DMS153 treated with DMSO at 0.1 percent for 48 hours (cell line): ENCODE results near the gene KIF26B.
"Not testable (repeated sequence)": the region's sequence is repeated elsewhere in the genome, so short reads cannot be mapped to it uniquely, and the experiment has no call there.

Experiments
- DNase-seq: peaks from one replicate; lab custom pipeline; 2025; ENCODE audit not compliant: unreplicated experiment; lab: John Stamatoyannopoulos, UW

KIF26B gene

DNA sequence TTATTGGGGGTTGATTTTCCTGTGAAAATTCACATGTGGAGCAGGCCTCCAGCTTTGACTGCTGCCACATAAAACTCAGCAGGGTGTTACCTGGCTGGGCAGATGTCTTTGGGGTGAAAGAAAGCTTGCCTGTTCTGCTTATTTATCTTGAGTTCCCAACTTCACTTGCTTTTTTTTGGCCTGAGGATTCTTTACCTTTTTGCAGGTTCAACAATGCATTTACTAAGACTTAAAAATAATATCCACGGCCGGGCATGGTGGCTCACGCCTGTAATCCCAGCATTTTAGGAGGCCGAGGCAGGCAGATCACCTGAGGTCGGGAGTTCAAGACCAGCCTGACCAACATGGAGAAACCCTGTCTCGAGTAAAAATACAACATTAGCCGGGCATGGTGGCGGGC lies 509.1 kb downstream of the KIF26B start:
- no peak for DNase-seq

DNA sequence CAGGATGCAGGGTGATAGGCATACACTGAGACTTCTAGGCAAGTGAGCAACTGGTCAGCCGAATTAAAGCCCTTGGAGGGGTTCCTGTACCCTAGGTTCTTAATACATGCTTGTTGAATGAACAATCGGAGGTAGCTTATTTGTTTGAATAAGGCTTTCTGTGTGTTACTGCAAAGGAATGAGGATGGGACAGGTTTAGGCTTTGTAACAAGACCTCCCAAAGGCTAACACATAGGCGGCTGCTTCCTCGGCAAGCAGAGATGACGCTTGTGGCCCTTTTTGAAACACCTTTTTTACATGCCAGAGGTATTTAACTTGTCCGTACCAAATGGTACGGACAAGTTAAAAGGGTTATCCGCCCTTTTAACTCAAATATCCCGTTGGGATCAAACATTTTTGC lies 511.6 kb downstream of the KIF26B start:
- DNase-seq: no peak

DNA sequence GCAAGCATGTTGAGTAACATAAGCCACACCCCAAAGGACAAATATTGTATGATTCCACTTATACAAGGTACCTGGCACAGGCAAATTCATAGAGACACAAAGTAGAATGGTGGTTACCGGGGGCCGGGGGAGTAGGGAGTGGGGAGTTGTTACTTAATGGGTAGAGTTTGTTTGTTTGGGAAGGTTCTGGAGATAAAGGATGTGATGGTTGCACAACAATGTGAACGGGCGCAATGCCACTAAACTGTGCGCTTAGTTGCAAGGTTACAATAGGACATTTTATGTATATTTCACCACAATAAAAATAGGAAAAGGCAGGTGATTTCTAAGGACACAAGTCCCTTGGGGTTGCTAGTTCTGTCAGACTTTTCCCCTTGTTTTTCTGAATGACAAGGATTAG lies 516.6 kb downstream of the KIF26B start:
- DNase-seq: no peak

DNA sequence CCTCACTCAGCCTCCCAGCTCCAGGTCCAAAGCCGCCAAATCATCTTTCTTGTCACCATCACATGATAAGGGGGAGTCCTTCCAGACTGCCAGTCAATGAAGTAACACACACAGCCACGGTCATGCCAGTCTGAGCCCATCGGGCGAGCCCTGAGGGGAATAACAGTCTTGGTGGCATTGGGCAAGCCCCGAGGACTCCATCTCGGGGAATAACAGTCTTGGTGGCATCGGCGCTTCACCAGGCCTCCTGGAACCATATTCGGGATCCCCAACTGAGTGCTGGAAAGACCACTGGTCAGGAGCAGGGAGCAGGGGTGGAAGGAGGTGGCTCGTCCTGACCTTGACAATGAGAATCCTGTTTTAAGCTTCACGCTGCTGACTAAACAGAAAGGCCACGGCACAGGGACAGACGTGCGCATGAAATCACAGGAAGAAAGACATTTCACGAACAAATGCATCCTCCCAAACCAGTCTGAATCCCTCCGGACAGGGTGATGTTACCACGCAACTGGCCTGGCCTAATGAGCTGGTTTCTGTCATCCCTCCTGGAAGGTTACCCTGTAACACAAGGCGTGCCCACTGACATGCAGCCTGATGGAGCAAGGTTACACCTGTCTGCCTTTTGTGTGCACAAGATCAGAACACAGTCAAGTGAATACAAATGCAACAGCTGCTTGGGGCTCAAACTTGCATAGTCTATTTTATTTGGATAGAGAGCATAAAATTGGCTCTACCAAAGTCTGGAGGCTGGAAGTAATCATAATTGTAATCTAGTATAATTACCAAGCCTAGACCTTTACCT lies 517.4 kb downstream of the KIF26B start:
- no peak for DNase-seq

DNA sequence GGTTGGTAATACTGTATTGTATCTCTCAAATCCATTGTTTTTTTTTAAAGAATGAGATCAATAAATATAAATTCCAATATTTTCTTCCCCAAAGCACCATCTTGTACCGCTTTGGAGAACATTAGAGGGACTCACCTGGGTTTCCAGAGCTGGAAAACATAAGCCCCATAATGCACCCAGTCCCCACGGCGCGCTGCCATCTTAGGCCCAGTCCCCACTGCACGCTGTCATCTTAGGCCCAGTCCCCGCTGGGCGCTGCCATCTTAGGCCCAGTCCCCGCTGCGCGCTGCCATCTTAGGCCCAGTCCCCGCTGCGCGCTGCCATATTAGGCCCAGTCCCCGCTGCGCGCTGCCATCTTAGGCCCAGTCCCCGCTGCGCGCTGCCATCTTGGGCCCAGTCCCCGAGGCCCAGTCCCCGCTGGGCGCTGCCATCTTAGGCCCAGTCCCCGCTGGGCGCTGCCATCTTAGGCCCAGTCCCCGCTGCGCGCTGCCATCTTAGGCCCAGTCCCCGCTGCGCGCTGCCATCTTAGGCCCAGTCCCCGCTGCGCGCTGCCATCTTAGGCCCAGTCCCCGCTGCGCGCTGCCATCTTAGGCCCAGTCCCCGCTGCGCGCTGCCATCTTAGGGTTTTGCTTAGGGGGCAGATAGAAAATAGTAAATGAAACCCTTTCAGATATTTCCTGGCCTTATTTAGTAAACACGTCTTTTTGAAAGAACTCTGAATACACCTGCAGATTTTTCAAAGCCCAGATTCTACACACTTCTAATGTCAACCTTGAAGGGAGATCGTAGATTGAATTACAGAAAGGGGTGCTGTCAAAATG lies 518.3 kb downstream of the KIF26B start:
- not testable (repeated sequence) for DNase-seq

DNA sequence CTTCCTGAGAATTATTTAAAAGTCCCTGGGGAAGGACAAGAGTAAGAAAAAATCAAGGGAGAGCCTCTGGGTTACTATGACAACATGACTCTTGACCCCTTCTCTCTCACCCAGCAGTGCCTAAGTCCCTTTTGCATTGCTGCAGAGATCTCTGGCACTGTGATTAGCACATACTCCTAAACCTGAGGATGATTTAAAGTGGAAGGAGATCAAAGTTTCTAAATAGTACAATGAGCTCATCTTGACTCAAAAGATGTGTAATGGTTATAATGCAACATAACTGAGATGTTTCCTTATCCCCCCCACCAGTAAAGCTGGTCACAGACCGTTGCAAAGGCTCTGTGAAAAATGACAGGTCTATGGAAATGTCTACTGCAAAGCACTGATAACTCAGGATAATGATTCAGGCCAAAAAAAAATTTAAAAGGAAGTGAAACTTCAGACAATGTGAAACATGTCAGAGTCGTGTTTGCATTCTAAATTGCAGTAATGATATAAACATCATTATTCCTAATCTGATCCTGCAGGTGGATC lies 519.2 kb downstream of the KIF26B start:
- no peak for DNase-seq

DNA sequence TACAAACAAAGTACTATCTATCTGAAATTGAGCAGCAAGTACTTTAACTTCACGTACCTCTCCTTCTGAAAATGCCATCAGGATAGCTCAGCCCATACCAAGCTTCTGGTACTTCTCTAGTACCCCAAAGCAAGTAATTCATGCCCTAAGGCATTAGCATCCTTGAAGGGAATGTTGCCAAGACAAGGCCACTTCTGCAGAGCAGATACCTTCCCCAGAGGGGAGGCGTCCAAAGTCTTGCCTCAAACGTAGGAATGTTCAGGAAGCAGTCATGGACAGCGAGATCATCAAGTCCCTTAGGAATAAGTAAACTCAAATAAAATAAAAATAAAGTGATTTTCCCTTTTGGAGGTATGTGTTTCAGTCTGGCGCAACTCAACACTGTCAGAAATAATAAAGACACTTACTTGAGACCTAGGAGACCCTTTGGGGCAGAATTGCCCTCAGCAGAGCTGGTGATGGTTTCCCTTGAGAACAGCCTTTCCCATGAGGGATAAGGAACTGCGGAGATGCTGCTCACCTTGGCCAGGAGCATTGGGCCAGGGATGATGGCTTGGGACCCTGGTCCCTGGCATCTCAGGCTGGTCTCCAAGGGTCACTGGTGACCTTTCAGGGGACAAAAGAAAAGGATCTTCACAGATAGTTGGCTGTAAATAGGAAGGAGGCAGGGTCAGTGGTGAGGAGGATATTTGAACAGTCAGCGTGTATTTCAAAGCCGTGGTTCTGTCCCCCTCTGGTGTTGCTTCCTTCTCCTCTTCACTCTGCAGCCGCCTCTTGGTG lies 522.9 kb downstream of the KIF26B start:
- DNase-seq: no peak

DNA sequence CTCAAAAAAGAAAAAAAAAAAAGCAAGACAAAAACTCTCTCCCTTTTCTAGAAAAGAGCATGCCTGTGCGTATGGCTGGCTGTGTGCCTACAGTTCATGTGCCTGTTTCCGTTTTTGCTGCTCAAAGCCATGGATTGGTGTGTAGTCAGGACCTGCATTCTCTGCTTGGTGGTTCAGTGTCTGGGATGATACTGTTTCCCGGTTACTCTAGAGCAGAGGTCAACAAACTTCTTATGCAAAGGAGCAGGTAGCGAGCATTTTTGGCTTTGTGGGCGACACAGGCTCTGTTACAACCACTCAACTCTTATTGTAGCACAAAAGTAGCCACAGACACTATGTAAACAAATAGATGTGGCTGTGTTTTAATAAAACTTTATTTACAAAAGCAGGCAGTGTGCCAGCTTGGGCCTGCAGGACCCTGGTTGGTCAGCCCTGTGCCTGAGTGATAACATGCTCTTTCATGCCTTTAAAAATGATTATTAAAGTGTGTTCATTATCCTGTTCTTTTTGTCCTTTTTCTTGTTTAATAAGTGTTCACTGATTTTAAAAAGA lies 524.2 kb downstream of the KIF26B start:
- no peak for DNase-seq

DNA sequence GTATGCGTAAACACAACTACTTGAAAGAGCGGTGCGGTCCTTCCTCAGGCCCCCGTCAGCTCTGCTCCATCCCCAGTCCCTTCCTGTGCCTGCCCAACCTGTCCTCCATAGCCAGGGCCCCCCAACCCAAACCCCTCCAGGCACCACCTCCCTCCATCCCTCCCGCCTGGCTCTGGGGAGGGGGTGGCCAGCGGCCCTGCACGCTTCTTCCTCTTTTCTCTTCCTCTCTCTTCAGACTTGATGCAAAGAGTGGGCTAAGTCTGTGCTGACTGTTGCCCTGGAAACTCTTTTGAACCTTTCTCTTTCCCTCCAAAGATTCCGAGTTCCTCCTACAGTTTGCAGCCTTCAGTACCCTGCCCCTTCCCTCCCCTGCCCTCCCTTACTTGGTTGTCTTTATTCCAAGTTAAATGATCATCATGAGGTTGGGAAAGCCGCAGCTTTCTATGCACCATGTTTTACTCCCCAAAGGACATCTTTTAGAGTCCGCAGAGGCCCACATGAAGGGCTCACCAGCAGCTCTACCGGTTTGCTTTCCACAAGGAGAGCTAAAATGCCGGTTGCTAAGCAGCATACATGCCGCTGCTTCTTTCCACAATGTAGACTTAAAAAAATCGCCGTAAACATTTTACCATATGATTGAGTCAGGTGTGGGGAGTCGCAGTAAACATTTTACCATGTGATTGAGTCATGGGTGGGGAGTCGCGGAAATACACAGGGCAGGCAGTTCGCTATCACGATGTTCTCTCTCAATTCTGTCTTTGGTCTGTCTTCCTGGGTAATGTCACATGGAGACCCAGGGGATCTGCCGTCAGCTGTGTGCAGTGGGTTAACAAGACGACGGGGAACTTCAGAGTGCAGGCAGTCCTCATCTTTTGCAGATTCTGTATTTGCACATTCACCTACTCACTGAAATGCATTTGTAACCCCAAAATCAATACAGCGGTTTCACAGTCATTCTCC lies 525.3 kb downstream of the KIF26B start:
- no peak for DNase-seq

DNA sequence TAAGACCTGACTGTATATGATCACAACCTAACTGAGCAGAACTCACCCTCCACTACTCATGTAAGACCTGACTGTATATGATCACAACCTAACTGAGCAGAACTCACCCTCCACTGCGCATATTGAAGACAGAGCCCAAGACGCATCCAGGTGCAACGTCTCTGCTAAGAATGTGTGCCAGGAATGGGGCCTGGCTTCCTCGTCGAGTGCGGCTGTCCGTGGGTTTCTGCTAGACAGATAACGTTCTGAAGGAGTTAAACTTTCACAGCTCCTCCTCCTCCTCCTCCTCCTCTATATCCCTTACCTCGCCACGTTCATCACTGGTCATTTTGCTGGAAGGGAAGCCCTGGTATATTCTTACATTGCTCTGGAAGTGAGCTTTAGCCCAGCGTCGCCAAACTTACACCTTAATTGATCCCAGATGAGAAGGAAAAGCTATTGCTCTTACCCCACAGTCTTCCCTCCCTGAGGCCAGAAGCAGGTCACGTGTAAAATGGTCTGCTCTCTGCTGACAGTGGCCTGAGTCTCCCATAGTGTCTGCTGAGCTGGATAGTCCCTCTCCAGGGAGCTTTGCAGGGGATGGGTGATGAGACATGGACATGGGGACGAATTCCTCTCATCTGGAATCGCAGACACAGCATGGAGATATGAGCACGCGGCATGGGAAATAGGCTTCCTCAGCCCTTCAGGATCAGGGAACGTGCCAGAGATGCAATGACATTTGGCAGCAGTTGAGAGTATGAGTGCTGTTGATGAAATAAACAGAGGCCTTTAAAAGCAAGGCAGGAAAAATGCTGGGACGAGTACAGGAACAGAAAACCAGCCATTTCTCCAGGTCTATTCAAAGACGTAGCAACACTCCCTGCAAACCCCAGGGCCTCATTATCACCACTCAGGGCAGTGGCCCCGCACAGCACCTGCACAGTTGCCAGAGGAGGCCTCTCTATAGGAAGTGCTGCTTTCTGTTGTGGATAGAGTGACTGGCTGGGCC lies 528.1 kb downstream of the KIF26B start:
- DNase-seq: no peak

DNA sequence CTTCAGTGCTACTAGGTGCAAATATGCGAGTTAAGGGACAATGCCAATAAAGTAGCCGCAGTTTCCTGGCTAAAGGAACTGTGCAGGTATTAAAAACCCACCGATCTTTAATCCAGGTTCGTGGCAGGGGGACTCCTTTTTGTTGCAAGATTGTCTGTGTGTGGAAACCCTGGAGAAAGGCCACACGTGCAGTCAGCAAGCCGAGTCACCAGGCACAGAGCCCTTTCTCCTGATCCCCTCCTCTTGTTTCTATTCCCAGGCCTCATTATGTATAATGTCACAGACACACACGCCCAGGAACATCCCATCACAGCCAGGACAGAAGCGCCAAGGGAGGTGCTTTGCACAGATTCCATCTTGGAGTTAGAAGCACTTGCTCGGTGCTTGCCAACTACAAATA lies 528.9 kb downstream of the KIF26B start:
- no peak for DNase-seq

DNA sequence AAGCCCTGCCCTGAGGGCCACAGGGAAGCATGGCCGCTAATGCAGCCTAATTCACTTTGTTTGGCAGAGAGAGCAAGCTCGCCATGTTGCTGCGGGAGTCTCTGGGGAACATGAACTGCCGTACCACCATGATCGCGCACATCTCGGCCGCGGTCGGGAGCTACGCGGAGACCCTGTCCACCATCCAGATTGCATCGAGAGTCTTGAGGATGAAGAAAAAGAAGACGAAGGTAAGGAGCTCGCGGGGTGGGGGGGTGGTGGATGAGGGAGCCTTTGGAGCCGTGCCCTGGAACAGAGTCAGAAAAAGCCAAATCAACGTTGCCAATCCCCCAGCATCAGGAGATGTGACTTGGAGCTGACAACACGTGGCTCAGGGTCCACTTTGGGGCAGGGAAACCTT lies 529.4 kb downstream of the KIF26B start:
- no peak for DNase-seq

DNA sequence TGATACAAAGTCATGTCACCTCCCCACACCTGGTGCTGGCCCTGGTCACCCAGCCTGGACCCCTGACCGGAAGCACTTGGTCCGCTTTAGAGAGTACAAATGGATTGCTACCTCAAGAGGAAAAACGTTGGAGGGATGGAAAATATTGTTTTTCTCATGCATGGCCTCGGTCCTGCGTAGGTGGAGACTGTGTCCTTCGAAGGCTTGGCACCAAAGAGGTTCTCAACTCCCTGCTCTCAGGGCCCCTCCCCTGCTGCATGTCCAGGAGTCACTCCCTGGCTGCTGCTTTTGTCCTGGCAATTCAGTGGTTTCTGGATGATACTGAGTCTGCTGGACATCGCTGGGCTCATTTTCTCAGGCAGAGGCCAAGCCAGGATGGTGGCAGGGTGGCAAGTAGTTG lies 529.8 kb downstream of the KIF26B start:
- DNase-seq: no peak

DNA sequence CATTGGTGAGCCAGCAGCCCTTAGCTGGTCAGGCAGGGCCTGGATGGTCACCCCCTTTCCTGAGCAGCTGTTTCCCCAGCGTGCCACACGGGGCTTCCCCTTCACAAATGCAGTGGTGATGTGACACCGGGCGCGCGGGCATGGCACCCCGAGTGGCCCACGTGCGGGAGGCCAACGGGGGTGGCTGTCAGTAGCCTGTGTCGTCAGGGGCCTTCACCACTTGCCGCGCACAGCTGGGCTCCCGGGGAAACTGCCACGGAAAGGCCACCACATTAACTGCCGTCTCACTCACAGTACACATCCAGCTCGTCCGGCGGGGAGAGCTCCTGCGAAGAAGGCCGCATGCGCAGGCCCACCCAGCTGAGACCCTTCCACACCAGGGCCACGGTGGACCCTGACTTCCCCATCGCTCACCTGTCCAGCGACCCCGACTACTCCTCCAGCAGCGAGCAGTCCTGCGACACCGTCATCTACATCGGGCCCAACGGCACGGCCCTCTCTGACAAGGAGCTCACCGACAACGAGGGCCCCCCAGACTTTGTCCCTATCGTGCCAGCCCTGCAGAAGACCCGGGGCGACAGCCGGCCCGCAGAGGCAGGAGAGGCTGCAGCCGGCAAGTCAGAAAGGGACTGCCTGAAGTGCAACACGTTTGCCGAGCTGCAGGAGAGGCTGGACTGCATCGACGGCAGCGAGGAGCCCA lies 530.5 kb downstream of the KIF26B start:
- no peak for DNase-seq

DNA sequence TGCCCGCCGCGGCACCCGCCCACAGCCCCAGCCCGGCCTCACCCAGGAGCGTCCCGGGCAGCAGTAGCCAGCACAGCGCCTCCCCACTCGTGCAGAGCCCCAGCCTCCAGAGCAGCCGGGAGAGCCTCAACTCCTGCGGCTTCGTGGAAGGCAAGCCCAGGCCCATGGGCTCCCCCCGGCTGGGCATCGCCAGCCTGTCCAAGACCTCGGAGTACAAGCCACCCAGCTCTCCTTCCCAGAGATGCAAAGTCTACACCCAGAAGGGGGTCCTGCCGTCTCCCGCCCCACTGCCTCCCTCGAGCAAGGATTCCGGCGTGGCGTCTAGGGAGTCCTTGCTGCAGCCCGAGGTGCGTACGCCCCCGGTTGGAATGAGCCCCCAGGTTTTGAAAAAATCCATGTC lies 531.2 kb downstream of the KIF26B start:
- DNase-seq: no peak

DNA sequence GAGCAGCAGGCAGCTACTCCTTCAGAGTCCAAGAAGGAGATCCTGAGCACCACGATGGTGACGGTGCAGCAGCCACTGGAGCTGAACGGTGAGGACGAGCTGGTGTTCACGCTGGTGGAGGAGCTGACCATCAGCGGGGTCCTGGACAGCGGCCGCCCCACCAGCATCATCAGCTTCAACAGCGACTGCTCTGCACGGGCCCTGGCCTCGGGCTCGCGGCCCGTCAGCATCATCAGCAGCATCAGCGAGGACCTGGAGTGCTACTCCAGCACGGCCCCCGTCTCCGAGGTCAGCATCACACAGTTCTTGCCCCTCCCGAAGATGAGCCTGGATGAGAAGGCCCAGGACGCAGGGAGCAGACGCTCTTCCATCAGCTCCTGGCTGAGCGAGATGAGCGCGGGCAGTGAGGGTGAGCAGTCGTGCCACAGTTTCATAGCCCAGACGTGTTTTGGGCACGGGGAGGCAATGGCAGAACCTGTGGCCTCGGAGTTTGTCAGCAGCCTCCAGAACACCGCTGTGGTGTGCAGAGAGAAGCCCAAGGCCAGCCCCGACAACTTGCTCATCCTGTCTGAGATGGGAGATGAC lies 531.8 kb downstream of the KIF26B start:
- DNase-seq: no peak

DNA sequence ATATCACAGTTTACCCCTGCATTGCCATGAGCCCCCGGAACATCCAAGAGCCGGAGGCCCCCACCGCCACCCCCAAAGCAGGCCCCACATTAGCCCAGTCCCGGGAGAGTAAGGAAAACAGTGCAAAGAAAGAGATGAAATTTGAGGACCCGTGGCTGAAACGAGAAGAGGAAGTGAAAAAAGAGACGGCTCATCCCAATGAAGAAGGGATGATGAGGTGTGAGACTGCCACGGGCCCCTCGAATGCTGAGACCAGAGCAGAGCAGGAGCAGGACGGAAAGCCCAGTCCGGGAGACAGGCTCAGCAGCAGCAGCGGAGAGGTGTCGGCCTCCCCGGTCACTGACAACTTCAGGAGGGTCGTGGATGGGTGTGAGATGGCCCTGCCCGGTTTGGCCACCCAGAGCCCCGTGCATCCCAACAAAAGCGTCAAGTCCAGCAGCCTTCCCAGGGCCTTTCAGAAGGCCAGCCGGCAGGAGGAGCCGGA lies 532.4 kb downstream of the KIF26B start:
- no peak for DNase-seq
